Measurements from ENCODE around the gene HSDL1. TPM values are rescaled to one million over a fixed set of nuclear protein-coding genes. Genes with fewer than 3 reads are reported as not detected.
A peak's percentile ranks its signal among the peaks of the same experiment; 100 is the strongest.

Gene HSDL1
- total RNA-seq, 1 donor from 2014 or later, result 50.2 TPM

- no peaks in the 10 kb centered on the region for H3K9me3 Mint-ChIP-seq (ENCODE audit: unreplicated experiment)
- no peak for DNase-seq (ENCODE audit: low spot score)
- TF ChIP-seq CTCF (IDR thresholded peaks at IDR 0.05; ENCODE audit: unreplicated experiment), result no peak
- peaks cover 5% of the 10 kb centered on the region for H3K4me1 Mint-ChIP-seq (ENCODE audit: unreplicated experiment)
- H3K27me3 Mint-ChIP-seq (ENCODE audit: unreplicated experiment), result peaks cover 4% of the 10 kb centered on the region
- no peak overlapping the region for H3K4me3 Mint-ChIP-seq (ENCODE audit: unreplicated experiment)
- H3K36me3 Mint-ChIP-seq (ENCODE audit: low read depth, unreplicated experiment), result peaks cover 5% of the 10 kb centered on the region
- H3K27ac Mint-ChIP-seq (ENCODE audit: unreplicated experiment), result peak overlapping the region; percentile 44
Measured at GRCh38 chr16:84105301-84105815, 39.6 kb downstream of the HSDL1 start.

GRCh38 chr16:84104231-84104630 lies 40.7 kb downstream of the HSDL1 start:
- peaks cover 5% of the 10 kb centered on the region for H3K36me3 Mint-ChIP-seq (ENCODE audit: low read depth, unreplicated experiment)
- no peak for DNase-seq (ENCODE audit: low spot score)
- no peak for TF ChIP-seq CTCF (IDR thresholded peaks at IDR 0.05; ENCODE audit: unreplicated experiment)
- H3K4me3 Mint-ChIP-seq (ENCODE audit: unreplicated experiment), result no peak overlapping the region
- peaks cover 5% of the 10 kb centered on the region for H3K4me1 Mint-ChIP-seq (ENCODE audit: unreplicated experiment)
- peaks cover 4% of the 10 kb centered on the region for H3K27me3 Mint-ChIP-seq (ENCODE audit: unreplicated experiment)
- no peak overlapping the region for H3K27ac Mint-ChIP-seq (ENCODE audit: unreplicated experiment)
- no peaks in the 10 kb centered on the region for H3K9me3 Mint-ChIP-seq (ENCODE audit: unreplicated experiment)

- no peak for DNase-seq (ENCODE audit: low spot score)
- peaks cover 8% of the 10 kb centered on the region for H3K36me3 Mint-ChIP-seq (ENCODE audit: low read depth, unreplicated experiment)
- H3K9me3 Mint-ChIP-seq (ENCODE audit: unreplicated experiment), result no peaks in the 10 kb centered on the region
- H3K4me3 Mint-ChIP-seq (ENCODE audit: unreplicated experiment), result no peak overlapping the region
- H3K27me3 Mint-ChIP-seq (ENCODE audit: unreplicated experiment), result peaks cover 4% of the 10 kb centered on the region
- TF ChIP-seq CTCF (IDR thresholded peaks at IDR 0.05; ENCODE audit: unreplicated experiment), result no peak
- H3K27ac Mint-ChIP-seq (ENCODE audit: unreplicated experiment), result no peak overlapping the region
- peaks cover 5% of the 10 kb centered on the region for H3K4me1 Mint-ChIP-seq (ENCODE audit: unreplicated experiment)
Measured at GRCh38 chr16:84103678-84104077, 41.3 kb downstream of the HSDL1 start.

GRCh38 chr16:84098939-84099338 lies 46.0 kb downstream of the HSDL1 start:
- H3K27ac Mint-ChIP-seq (ENCODE audit: unreplicated experiment), result no peak overlapping the region
- no peaks in the 10 kb centered on the region for H3K9me3 Mint-ChIP-seq (ENCODE audit: unreplicated experiment)

More at GRCh38 chr16:84098939-84099338, 46.0 kb downstream of the HSDL1 start:
- Mint-ChIP-seq H3K4me1 (ENCODE audit: unreplicated experiment) (no peaks in the 10 kb centered on the region), H3K27me3 (ENCODE audit: unreplicated experiment) (peaks cover 1% of the 10 kb centered on the region), H3K36me3 (ENCODE audit: low read depth, unreplicated experiment) (peaks cover 14% of the 10 kb centered on the region), H3K4me3 (ENCODE audit: unreplicated experiment) (no peak overlapping the region)
- no peak for DNase-seq (ENCODE audit: low spot score)
- no peak for TF ChIP-seq CTCF (IDR thresholded peaks at IDR 0.05; ENCODE audit: unreplicated experiment)

Measured in endothelial cell (in vitro differentiated cells).